RWPE2 (cell line): ENCODE results near the gene ERMARD.

Experiments used
- ATAC-seq: fragments of 200-7000 bp; cut with Tn5 transposase; 3 replicates; pipeline ENCODE4 v1.9.1; 2021; ENCODE audit warnings: low read depth
- DNase-seq: peaks from one replicate; pipeline ENCODE4 v3.0.0-alpha.2; 2020; ENCODE audit warnings: low spot score
- H3K27ac ChIP-seq: fragments of 450-650 bp; 2 replicates; pipeline ENCODE4 v1.5.1; 2017; ENCODE audit warnings: mild to moderate bottlenecking; ENCODE audit not compliant: poor library complexity, severe bottlenecking
- H3K27me3 ChIP-seq: fragments of 250-450 bp; sonication (Bioruptor Pico); 2 replicates; pipeline ENCODE4 v1.5.1; 2021; ENCODE audit warnings: mild to moderate bottlenecking, moderate library complexity; ENCODE audit not compliant: insufficient read depth, poor library complexity, severe bottlenecking
- H3K36me3 ChIP-seq: fragments of 250-450 bp; sonication (Bioruptor Pico); 2 replicates; pipeline ENCODE4 v1.5.1; 2020; ENCODE audit warnings: low read depth, mild to moderate bottlenecking, moderate library complexity
- H3K4me1 ChIP-seq: fragments of 250-450 bp; sonication (Bioruptor Pico); 2 replicates; pipeline ENCODE4 v1.5.1; 2021; ENCODE audit warnings: mild to moderate bottlenecking, moderate library complexity; ENCODE audit not compliant: insufficient read depth, poor library complexity, severe bottlenecking
- H3K4me3 ChIP-seq: fragments of 250-450 bp; sonication (Bioruptor Pico); 2 replicates; pipeline ENCODE4 v1.5.1; 2021; ENCODE audit warnings: mild to moderate bottlenecking, moderate library complexity; ENCODE audit not compliant: severe bottlenecking
- H3K9me3 ChIP-seq: fragments of 250-450 bp; sonication (Bioruptor Pico); 2 replicates; pipeline ENCODE4 v1.5.1; 2021; ENCODE audit warnings: mild to moderate bottlenecking, moderate library complexity; ENCODE audit not compliant: severe bottlenecking
- CTCF ChIP-seq: fragments of 450-650 bp; IDR thresholded peaks from one replicate; pipeline ENCODE4 v1.5.1; 2017; ENCODE audit warnings: mild to moderate bottlenecking, moderate library complexity; ENCODE audit not compliant: poor library complexity, severe bottlenecking

ERMARD gene

GRCh38 chr6:169724494-169725124 lies 26.8 kb upstream of the ERMARD start, which contains the start of gene PHF10:
PHF10 (minus strand) TSS chr6:169724500; CDS start chr6:169723931, 569 bp downstream.
- H3K27ac ChIP-seq, result peak within 1 kb of the TSS; percentile 64
- peak within 1 kb of the TSS; percentile 98 for H3K4me3 ChIP-seq
- DNase-seq (no peak), ATAC-seq (peak; percentile 7)
- H3K27me3 ChIP-seq, result no peaks in the 10 kb centered on the region
- no peak for TF ChIP-seq CTCF
- peaks cover 7% of the 10 kb centered on the region for H3K36me3 ChIP-seq
- H3K4me1 ChIP-seq, result peaks cover 13% of the 10 kb centered on the region
- no peaks in the 10 kb centered on the region for H3K9me3 ChIP-seq

GRCh38 chr6:169725125-169726048 lies 26.0 kb upstream of the ERMARD start:
- H3K36me3 ChIP-seq, result peaks cover 2% of the 10 kb centered on the region
- ATAC-seq, result peak; percentile 52
- no peaks in the 10 kb centered on the region for H3K9me3 ChIP-seq
- no peak for TF ChIP-seq CTCF
- H3K4me1 ChIP-seq, result peaks cover 13% of the 10 kb centered on the region
- H3K27ac ChIP-seq, result peak overlapping the region; percentile 64
- H3K4me3 ChIP-seq, result peak overlapping the region; percentile 98
- peak; percentile 64 for DNase-seq
- no peaks in the 10 kb centered on the region for H3K27me3 ChIP-seq

- Histone ChIP-seq H3K36me3 (no peaks in the 10 kb centered on the region), H3K4me3 (no peak overlapping the region), H3K4me1 (peaks cover 13% of the 10 kb centered on the region), H3K27ac (no peak overlapping the region), H3K27me3 (no peaks in the 10 kb centered on the region), H3K9me3 (no peaks in the 10 kb centered on the region)
- ATAC-seq (no peak), DNase-seq (no peak)
- TF ChIP-seq CTCF, result no peak
Measured at GRCh38 chr6:169726049-169726400, 25.4 kb upstream of the ERMARD start.

GRCh38 chr6:169726963-169727362 lies 24.5 kb upstream of the ERMARD start:
- H3K9me3 ChIP-seq, result no peaks in the 10 kb centered on the region
- no peaks in the 10 kb centered on the region for H3K36me3 ChIP-seq
- TF ChIP-seq CTCF, result no peak
- H3K27me3 ChIP-seq, result no peaks in the 10 kb centered on the region
- peaks cover 5% of the 10 kb centered on the region for H3K4me1 ChIP-seq
- DNase-seq, result no peak
- no peak overlapping the region for H3K4me3 ChIP-seq
- ATAC-seq, result no peak
- H3K27ac ChIP-seq, result no peak overlapping the region
